Keratinocyte (primary cell): ENCODE measurements around the gene SYT11. TPM values are rescaled to one million over a fixed set of nuclear protein-coding genes. Genes with fewer than 3 reads are reported as not detected.
A peak's percentile ranks its signal among the peaks of the same experiment; 100 is the strongest.

Experiments used
- DNase-seq: peaks from one replicate; pipeline ENCODE4 v3.0.0-alpha.2; 2011; ENCODE audit warnings: low read depth, missing footprints, low spot score
- FAIRE-seq: peaks from 2 replicates; lab custom pipeline; 2011; peaks lifted over from hg19 to GRCh38; lab: Jason Lieb, UNC
- H2AFZ ChIP-seq: 2 replicates; pipeline ENCODE4 v1.6.0; 2012; ENCODE audit warnings: low read length, control low read depth, inconsistent platforms; ENCODE audit not compliant: control insufficient read depth
- H3K27ac ChIP-seq: 2 replicates; pipeline ENCODE4 v1.5.1; 2011; ENCODE audit warnings: low read length; ENCODE audit not compliant: control insufficient read depth, insufficient read depth
- H3K27me3 ChIP-seq: 3 replicates; pipeline ENCODE4 v1.6.0; 2011; ENCODE audit warnings: low read length; ENCODE audit not compliant: control insufficient read depth, insufficient read depth; ENCODE audit errors: extremely low read depth
- H3K36me3 ChIP-seq, 2 experiments: 2 replicates in 1 of 2; 3 replicates in 1 of 2; pipeline ENCODE4 v1.5.1; 2011; ENCODE audit warnings: low read length in 2 of 2, mild to moderate bottlenecking in 1 of 2; ENCODE audit not compliant: control insufficient read depth in 2 of 2, insufficient read depth in 2 of 2; ENCODE audit errors: extremely low read depth in 1 of 2
- H3K4me1 ChIP-seq: 3 replicates; pipeline ENCODE4 v1.5.1; 2011; ENCODE audit warnings: low read length; ENCODE audit not compliant: control insufficient read depth, insufficient read depth; ENCODE audit errors: extremely low read depth
- H3K4me2 ChIP-seq: 3 replicates; pipeline ENCODE4 v1.6.0; 2011; ENCODE audit warnings: low read depth, low read length; ENCODE audit not compliant: control insufficient read depth, insufficient read depth; ENCODE audit errors: extremely low read depth
- H3K4me3 ChIP-seq, 3 experiments: fragments of 200-600 bp in 1 of 3; sonication (generic) in 1 of 3; 2 replicates in 2 of 3; 3 replicates in 1 of 3; pipeline ENCODE4 v1.5.1; 2011 to 2016; ENCODE audit warnings: low read length in 3 of 3, mild to moderate bottlenecking in 3 of 3, control low read depth in 2 of 3, inconsistent platforms in 1 of 3, low read depth in 1 of 3, mixed read lengths in 1 of 3, mixed run types in 1 of 3, moderate library complexity in 1 of 3; ENCODE audit not compliant: control insufficient read depth in 2 of 3, insufficient read depth in 2 of 3; ENCODE audit errors: extremely low read depth in 1 of 3
- H3K79me2 ChIP-seq: 2 replicates; pipeline ENCODE4 v1.6.0; 2012; ENCODE audit warnings: low read length; ENCODE audit not compliant: control insufficient read depth, insufficient read depth
- H3K9ac ChIP-seq: 3 replicates; pipeline ENCODE4 v1.6.0; 2011; ENCODE audit warnings: low read length; ENCODE audit not compliant: control insufficient read depth, insufficient read depth; ENCODE audit errors: extremely low read depth
- H3K9me1 ChIP-seq: 3 replicates; pipeline ENCODE4 v1.6.0; 2011; ENCODE audit warnings: low read length; ENCODE audit not compliant: control insufficient read depth, insufficient read depth; ENCODE audit errors: extremely low read depth
- H3K9me3 ChIP-seq: 2 replicates; pipeline ENCODE4 v1.5.1; 2012; ENCODE audit warnings: low read depth, low read length; ENCODE audit not compliant: control insufficient read depth
- H4K20me1 ChIP-seq: 3 replicates; pipeline ENCODE4 v1.6.0; 2011; ENCODE audit warnings: low read length; ENCODE audit not compliant: control insufficient read depth, insufficient read depth; ENCODE audit errors: extremely low read depth
- CTCF ChIP-seq, 3 experiments: IDR thresholded peaks in 1 of 3; conservative IDR thresholded peaks in 1 of 3; optimal IDR thresholded peaks in 1 of 3; 2 replicates in 2 of 3; 3 replicates in 1 of 3; pipeline versions ENCODE3 to v1.5.1; 2011; ENCODE audit warnings: low read length in 3 of 3, mild to moderate bottlenecking in 3 of 3, moderate library complexity in 2 of 3, control low read depth in 1 of 3, inconsistent platforms in 1 of 3; ENCODE audit not compliant: insufficient read depth in 2 of 3; ENCODE audit errors: extremely low read depth in 1 of 3
- EZH2 ChIP-seq: IDR thresholded peaks from one replicate; pipeline ENCODE4 v1.6.1; 2012; ENCODE audit warnings: inconsistent platforms, mild to moderate bottlenecking, low read length, moderate library complexity
- dilution Hi-C: fragments of 300-500 bp; cut with MboI; formaldehyde crosslinking; loops from one replicate; pipeline ENCODE4 v1.7.0; 2020; ENCODE audit warnings: low sequenced_read_pairs; ENCODE audit not compliant: extremely low pct_ligation_motif_present
- polyA plus RNA-seq, 5 experiments: library from polyadenylated mRNA; depleted of rRNA in 3 of 5; stranded (reverse) in 3 of 5; stranded (forward) in 1 of 5; unstranded in 1 of 5; fragments of >200 nt; gene quantifications; 1 replicate in 1 of 5; 2 replicates in 3 of 5; 3 replicates in 1 of 5; pipeline versions ENCODE4 v1.2.1 to v1.2.3, GENCODE V29; 2011 to 2012; ENCODE audit warnings: missing spikeins in 2 of 5, low read depth in 1 of 5, low replicate concordance in 1 of 5
- small RNA-seq, 3 experiments: library from RNA; depleted of rRNA; stranded (forward); fragments of <200 nt; gene quantifications; one replicate each; pipeline ENCODE3, GENCODE V24; 2012; ENCODE audit warnings: low read depth in 3 of 3, low replicate concordance in 1 of 3; ENCODE audit not compliant: insufficient read length in 3 of 3

The SYT11 gene
- polyA plus RNA-seq, 1 donor (not counting 4 experiments of a cell fraction or from before 2014, with no cell fraction given), result 0.08 TPM

GRCh38 chr1:155934097-155934935, 74.9 kb downstream of the SYT11 start, which contains the start of gene KHDC4:
TSS of gene KHDC4 (minus strand) at chr1:155934413. CDS start at chr1:155934373, 40 bp downstream.
- H3K27me3 ChIP-seq, result no peaks in the 10 kb centered on the region
- H3K9me3 ChIP-seq, result no peaks in the 10 kb centered on the region
- peaks cover 48% of the 10 kb centered on the region for H3K79me2 ChIP-seq
- H3K9ac ChIP-seq, result peak within 1 kb of the TSS; percentile 98
- peak within 1 kb of the TSS; percentile 96 for H3K27ac ChIP-seq
- peak; percentile 93 for FAIRE-seq
- peaks cover 38% of the 10 kb centered on the region for H3K4me1 ChIP-seq
- peak within 1 kb of the TSS; percentile 29 for H2AFZ ChIP-seq
- H3K4me3 ChIP-seq, result peak within 1 kb of the TSS; percentile 87 to 97 (median 93)
- no peak for TF ChIP-seq CTCF (optimal IDR thresholded peaks at IDR 0.05 in 1 of 3, IDR thresholded peaks at IDR 0.05 in 1 of 3, conservative IDR thresholded peaks at IDR 0.05 in 1 of 3; ENCODE audit: extremely low read depth in 1 of 3, insufficient read depth in 2 of 3, low read length in 3 of 3)
- TF ChIP-seq EZH2, result no peak
- peaks cover 5% of the 10 kb centered on the region for H4K20me1 ChIP-seq
- peak within 1 kb of the TSS; percentile 95 for H3K4me2 ChIP-seq
- peaks cover 3% of the 10 kb centered on the region for H3K9me1 ChIP-seq
- dilution Hi-C loops, result no loop called here
- peak; percentile 85 for DNase-seq
- peaks cover 6 to 23% of the 10 kb centered on the region in 2 experiments for H3K36me3 ChIP-seq

Small RNAs within 50 kb of the gene (small RNA-seq; reads per million reads assigned to genes)
- gene RF00015, result 0 reads per million in 3 experiments
- 0 reads per million in 3 experiments for gene SCARNA4
- gene SNORA80E, result 2.3 to 38.4 (median 5.1) reads per million in 3 experiments

Other genes with a start within 250 kb of the SYT11 start
- 25.4 to 41.1 TPM (median 30.5 TPM) in 3 replicates for gene MSTO1, start 249.3 kb upstream of the SYT11 start, polyA plus RNA-seq
- gene YY1AP1, start 170.8 kb upstream of the SYT11 start, polyA plus RNA-seq, result 33.0 to 79.1 TPM (median 45.2 TPM) in 3 replicates
- gene DAP3, start 170.5 kb upstream of the SYT11 start, polyA plus RNA-seq, result 160 to 210 TPM (median 203 TPM) in 3 replicates
- 16.7 to 18.8 TPM (median 18.1 TPM) in 3 replicates for gene GON4L, start 2.4 kb upstream of the SYT11 start, polyA plus RNA-seq
- gene RIT1, start 51.8 kb downstream of the SYT11 start, polyA plus RNA-seq, result 27.1 to 33.5 TPM (median 28.7 TPM) in 3 replicates
- 31.6 to 61.0 TPM (median 51.3 TPM) in 3 replicates for gene KHDC4, start 74.8 kb downstream of the SYT11 start, polyA plus RNA-seq
- gene RXFP4, start 82.1 kb downstream of the SYT11 start, polyA plus RNA-seq, result not detected in 3 replicates
- 27.8 to 39.2 TPM (median 38.7 TPM) in 3 replicates for gene ARHGEF2, start 119.0 kb downstream of the SYT11 start, polyA plus RNA-seq
- 295 to 363 TPM (median 302 TPM) in 3 replicates for gene SSR2, start 161.4 kb downstream of the SYT11 start, polyA plus RNA-seq
- 34.8 to 42.7 TPM (median 35.8 TPM) in 3 replicates for gene UBQLN4, start 194.2 kb downstream of the SYT11 start, polyA plus RNA-seq
- 67.5 to 98.0 TPM (median 96.0 TPM) in 3 replicates for gene LAMTOR2, start 195.2 kb downstream of the SYT11 start, polyA plus RNA-seq
- 93.4 to 159 TPM (median 106 TPM) in 3 replicates for gene RAB25, start 201.6 kb downstream of the SYT11 start, polyA plus RNA-seq
- gene MEX3A, start 222.9 kb downstream of the SYT11 start, polyA plus RNA-seq, result 1.1 to 2.0 TPM (median 1.5 TPM) in 3 replicates